Skeletal muscle tissue (tissue), 4 donors: ENCODE results near the gene ZMYM2. TPM values are rescaled to one million over a fixed set of nuclear protein-coding genes. Genes with fewer than 3 reads are reported as not detected.

ENCODE experiments used
- H3K27ac ChIP-seq: one replicate; pipeline ENCODE4 v1.7.0; 2013; ENCODE audit warnings: mild to moderate bottlenecking, low read depth, low read length, inconsistent platforms
- H3K27me3 ChIP-seq, 3 donors: one replicate each; pipeline ENCODE4 v1.7.0; 2013; ENCODE audit warnings: low read length in 3 of 3; ENCODE audit not compliant: control insufficient read depth in 3 of 3, insufficient read depth in 3 of 3
- H3K36me3 ChIP-seq, 3 donors: one replicate each; pipeline ENCODE4 v1.7.0; 2013; ENCODE audit warnings: low read length in 3 of 3; ENCODE audit not compliant: control insufficient read depth in 3 of 3, insufficient read depth in 3 of 3
- H3K4me1 ChIP-seq, 3 donors: one replicate each; pipeline ENCODE4 v1.7.0; 2013; ENCODE audit warnings: low read length in 3 of 3, mild to moderate bottlenecking in 3 of 3; ENCODE audit not compliant: control insufficient read depth in 3 of 3, insufficient read depth in 3 of 3
- H3K4me3 ChIP-seq, 3 donors: one replicate each; pipeline ENCODE4 v1.7.0; 2013; ENCODE audit warnings: low read length in 3 of 3
- H3K9ac ChIP-seq, 3 donors: one replicate each; pipeline ENCODE4 v1.7.0; 2013; ENCODE audit warnings: low read length in 3 of 3, mild to moderate bottlenecking in 3 of 3, moderate library complexity in 2 of 3, low read depth in 1 of 3
- H3K9me3 ChIP-seq, 3 donors: one replicate each; pipeline ENCODE4 v1.7.0; 2013; ENCODE audit warnings: low read length in 3 of 3; ENCODE audit not compliant: control insufficient read depth in 3 of 3
- total RNA-seq: library from RNA; depleted of rRNA; stranded (reverse); fragments of >200 nt; gene quantifications from one replicate; pipeline ENCODE4 v1.2.3, GENCODE V29; 2014
- donor health status: Osteomylitis.

Gene ZMYM2
- total RNA-seq: 61.6 TPM

GRCh38 chr13:19958155-19959111 is at the start of gene ZMYM2:
TSS of gene ZMYM2 (plus strand) at chr13:19958727. CDS start at chr13:19993073, 34,346 bp downstream.
- no peaks in the 10 kb centered on the region for H3K27me3 ChIP-seq
- no peaks in the 10 kb centered on the region for H3K9me3 ChIP-seq
- H3K27ac ChIP-seq: peak within 1 kb of the TSS; percentile 88
- H3K9ac ChIP-seq: peak within 1 kb of the TSS; percentile 87 to 96 (median 90)
- peaks cover 14 to 19% (median 19%) of the 10 kb centered on the region in 3 donors for H3K4me1 ChIP-seq
- peak within 1 kb of the TSS; percentile 91 to 93 (median 91) for H3K4me3 ChIP-seq
- H3K36me3 ChIP-seq: no peaks in the 10 kb centered on the region

GRCh38 chr13:19910336-19911072 is 48.0 kb upstream of the ZMYM2 start:
- Histone ChIP-seq H3K27ac (no peak overlapping the region), H3K36me3 (no peaks in the 10 kb centered on the region), H3K9me3 (no peaks in the 10 kb centered on the region), H3K4me3 (no peak overlapping the region), H3K9ac (no peak overlapping the region), H3K4me1 (no peaks in the 10 kb centered on the region), H3K27me3 (no peaks in the 10 kb centered on the region)

GRCh38 chr13:19927117-19927748 is 31.3 kb upstream of the ZMYM2 start:
- Histone ChIP-seq H3K9ac (no peak overlapping the region), H3K27me3 (no peaks in the 10 kb centered on the region), H3K27ac (no peak overlapping the region), H3K4me3 (no peak overlapping the region), H3K9me3 (no peaks in the 10 kb centered on the region), H3K4me1 (no peaks in the 10 kb centered on the region), H3K36me3 (no peaks in the 10 kb centered on the region)

GRCh38 chr13:19940106-19940505 is 18.4 kb upstream of the ZMYM2 start:
- Histone ChIP-seq H3K27me3 (no peaks in the 10 kb centered on the region), H3K9me3 (no peaks in the 10 kb centered on the region), H3K36me3 (no peaks in the 10 kb centered on the region), H3K4me1 (no peaks in the 10 kb centered on the region), H3K9ac (no peak overlapping the region), H3K4me3 (no peak overlapping the region), H3K27ac (no peak overlapping the region)

- Histone ChIP-seq H3K27ac (no peak overlapping the region), H3K27me3 (no peaks in the 10 kb centered on the region), H3K9me3 (no peaks in the 10 kb centered on the region), H3K4me3 (no peak overlapping the region), H3K9ac (no peak overlapping the region), H3K4me1 (no peaks in the 10 kb centered on the region), H3K36me3 (no peaks in the 10 kb centered on the region)
These were observed 8.2 kb upstream of the ZMYM2 start for GRCh38 chr13:19950374-19950773.

GRCh38 chr13:19952850-19953249 is 5.7 kb upstream of the ZMYM2 start:
- Histone ChIP-seq H3K27me3 (no peaks in the 10 kb centered on the region), H3K27ac (no peak overlapping the region), H3K9me3 (no peaks in the 10 kb centered on the region), H3K4me3 (no peak overlapping the region), H3K36me3 (no peaks in the 10 kb centered on the region), H3K4me1 (peaks cover 0 to 3% (median 2%) of the 10 kb centered on the region in 3 donors), H3K9ac (no peak overlapping the region)

- Histone ChIP-seq H3K27ac (no peak overlapping the region), H3K36me3 (no peaks in the 10 kb centered on the region), H3K4me1 (peaks cover 13 to 16% (median 14%) of the 10 kb centered on the region in 3 donors), H3K9ac (no peak overlapping the region), H3K4me3 (no peak overlapping the region), H3K27me3 (no peaks in the 10 kb centered on the region), H3K9me3 (no peaks in the 10 kb centered on the region)
These were observed 2.5 kb upstream of the ZMYM2 start for GRCh38 chr13:19955873-19956559.

- Histone ChIP-seq H3K36me3 (no peaks in the 10 kb centered on the region), H3K4me3 (peak overlapping the region; percentile 62 to 77 (median 73)), H3K4me1 (peaks cover 14 to 19% (median 16%) of the 10 kb centered on the region in 3 donors), H3K9me3 (no peaks in the 10 kb centered on the region), H3K27ac (peak overlapping the region; percentile 88), H3K9ac (peak overlapping the region; percentile 82 to 88 (median 85)), H3K27me3 (no peaks in the 10 kb centered on the region)
These were observed 990 bp upstream of the ZMYM2 start for GRCh38 chr13:19957320-19958154.
